GM23338 (cell line): ENCODE results near the gene IDH2.

Source experiments
- CREB1 ChIP-seq: fragments of 250-450 bp; sonication (Bioruptor Pico); IDR thresholded peaks from 2 replicates; pipeline ENCODE4 v1.5.0; 2020; ENCODE audit warnings: low read depth, mild to moderate bottlenecking, moderate library complexity
- EZH2 ChIP-seq: fragments of 200-600 bp; sonication (generic); IDR thresholded peaks from one replicate; pipeline ENCODE4 v1.8.0; 2017; ENCODE audit warnings: antibody characterized with exemption, mild to moderate bottlenecking, low read depth; ENCODE audit not compliant: unreplicated experiment
- EZH2phosphoT487 ChIP-seq: fragments of 200-600 bp; sonication (generic); IDR thresholded peaks from one replicate; pipeline ENCODE4 v1.8.1; 2018; ENCODE audit warnings: antibody characterized with exemption; ENCODE audit not compliant: unreplicated experiment
- JUNB ChIP-seq: IDR thresholded peaks from one replicate; pipeline ENCODE4 v1.6.1; 2016; ENCODE audit warnings: antibody characterized with exemption; ENCODE audit not compliant: unreplicated experiment
- NANOG ChIP-seq: IDR thresholded peaks from 2 replicates; pipeline ENCODE4 v1.6.1; 2016; ENCODE audit warnings: antibody characterized with exemption, borderline replicate concordance
- POLR2AphosphoS5 ChIP-seq: IDR thresholded peaks from 2 replicates; pipeline ENCODE4 v1.6.1; 2016; ENCODE audit warnings: antibody characterized with exemption, low read depth
- STAT1 ChIP-seq: IDR thresholded peaks from one replicate; pipeline ENCODE4 v1.6.1; 2016; ENCODE audit warnings: antibody characterized with exemption; ENCODE audit not compliant: unreplicated experiment
- ZNF114 ChIP-seq: fragments of 250-450 bp; sonication (Bioruptor Pico); IDR thresholded peaks from 2 replicates; pipeline ENCODE4 v1.5.0; 2020; ENCODE audit warnings: mild to moderate bottlenecking, moderate library complexity
- ZNF331 ChIP-seq: fragments of 250-450 bp; sonication (Bioruptor Pico); IDR thresholded peaks from 2 replicates; pipeline ENCODE4 v1.5.0; 2020; ENCODE audit warnings: low read depth, mild to moderate bottlenecking, moderate library complexity
- TF ChIP-seq, protein P1 (sequence below), 2 experiments: fragments of 200-600 bp in 1 of 2; sonication (generic) in 1 of 2; conservative IDR thresholded peaks; 2 replicates each; pipeline versions ENCODE4 v1.5.1 to v1.6.1; 2016 to 2017; ENCODE audit warnings: antibody characterized with exemption in 2 of 2, low read depth in 2 of 2, mild to moderate bottlenecking in 2 of 2, moderate library complexity in 1 of 2
- TF ChIP-seq, protein P2 (sequence below): IDR thresholded peaks from one replicate; pipeline ENCODE4 v1.6.1; 2018; ENCODE audit warnings: antibody characterized with exemption; ENCODE audit not compliant: unreplicated experiment
- TF ChIP-seq, protein P3 (sequence below): IDR thresholded peaks from 2 replicates; pipeline ENCODE4 v1.6.1; 2016; ENCODE audit warnings: antibody characterized with exemption

DNA sequence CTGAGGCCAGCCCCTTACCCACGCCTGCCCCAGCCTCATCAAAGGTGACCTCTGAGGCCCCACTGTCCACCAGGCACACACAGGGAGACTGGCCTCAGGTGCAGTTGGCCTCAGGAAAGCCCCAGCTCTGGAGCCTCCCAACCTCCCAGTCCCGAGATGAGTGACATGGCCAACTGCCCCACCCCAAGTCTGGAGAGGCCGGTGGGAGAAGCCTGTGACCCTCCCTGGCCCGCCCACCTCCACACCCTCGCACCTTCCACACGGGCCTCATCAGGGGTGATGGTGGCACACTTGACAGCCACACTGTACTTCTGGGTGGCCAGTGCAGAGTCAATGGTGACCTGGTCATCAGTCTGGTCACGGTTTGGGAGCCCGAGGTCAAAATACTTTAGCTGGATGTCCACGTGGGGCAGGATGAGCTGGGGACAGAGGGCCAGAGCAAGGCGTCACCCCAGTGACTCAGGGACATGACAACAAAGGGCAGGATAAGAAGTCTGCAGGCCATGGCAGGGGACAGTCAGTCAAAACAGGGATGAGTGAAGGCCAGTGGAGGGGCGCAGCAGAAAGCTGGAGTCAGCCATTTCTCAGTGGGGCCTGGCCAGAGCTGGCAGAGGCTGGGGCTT lies 11.9 kb downstream of the IDH2 start:
- TF ChIP-seq, protein P1, sequence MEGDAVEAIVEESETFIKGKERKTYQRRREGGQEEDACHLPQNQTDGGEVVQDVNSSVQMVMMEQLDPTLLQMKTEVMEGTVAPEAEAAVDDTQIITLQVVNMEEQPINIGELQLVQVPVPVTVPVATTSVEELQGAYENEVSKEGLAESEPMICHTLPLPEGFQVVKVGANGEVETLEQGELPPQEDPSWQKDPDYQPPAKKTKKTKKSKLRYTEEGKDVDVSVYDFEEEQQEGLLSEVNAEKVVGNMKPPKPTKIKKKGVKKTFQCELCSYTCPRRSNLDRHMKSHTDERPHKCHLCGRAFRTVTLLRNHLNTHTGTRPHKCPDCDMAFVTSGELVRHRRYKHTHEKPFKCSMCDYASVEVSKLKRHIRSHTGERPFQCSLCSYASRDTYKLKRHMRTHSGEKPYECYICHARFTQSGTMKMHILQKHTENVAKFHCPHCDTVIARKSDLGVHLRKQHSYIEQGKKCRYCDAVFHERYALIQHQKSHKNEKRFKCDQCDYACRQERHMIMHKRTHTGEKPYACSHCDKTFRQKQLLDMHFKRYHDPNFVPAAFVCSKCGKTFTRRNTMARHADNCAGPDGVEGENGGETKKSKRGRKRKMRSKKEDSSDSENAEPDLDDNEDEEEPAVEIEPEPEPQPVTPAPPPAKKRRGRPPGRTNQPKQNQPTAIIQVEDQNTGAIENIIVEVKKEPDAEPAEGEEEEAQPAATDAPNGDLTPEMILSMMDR (conservative IDR thresholded peaks at IDR 0.05; ENCODE audit: low read depth in 2 of 2): no peak
- TF ChIP-seq EZH2phosphoT487 (no peak), EZH2 (no peak), CREB1 (CRISPR knock-in tag) (no peak), ZNF114 (no peak), POLR2AphosphoS5 (no peak), NANOG (no peak), ZNF331 (CRISPR knock-in tag) (no peak), STAT1 (no peak), JUNB (no peak)
- TF ChIP-seq, protein P2, sequence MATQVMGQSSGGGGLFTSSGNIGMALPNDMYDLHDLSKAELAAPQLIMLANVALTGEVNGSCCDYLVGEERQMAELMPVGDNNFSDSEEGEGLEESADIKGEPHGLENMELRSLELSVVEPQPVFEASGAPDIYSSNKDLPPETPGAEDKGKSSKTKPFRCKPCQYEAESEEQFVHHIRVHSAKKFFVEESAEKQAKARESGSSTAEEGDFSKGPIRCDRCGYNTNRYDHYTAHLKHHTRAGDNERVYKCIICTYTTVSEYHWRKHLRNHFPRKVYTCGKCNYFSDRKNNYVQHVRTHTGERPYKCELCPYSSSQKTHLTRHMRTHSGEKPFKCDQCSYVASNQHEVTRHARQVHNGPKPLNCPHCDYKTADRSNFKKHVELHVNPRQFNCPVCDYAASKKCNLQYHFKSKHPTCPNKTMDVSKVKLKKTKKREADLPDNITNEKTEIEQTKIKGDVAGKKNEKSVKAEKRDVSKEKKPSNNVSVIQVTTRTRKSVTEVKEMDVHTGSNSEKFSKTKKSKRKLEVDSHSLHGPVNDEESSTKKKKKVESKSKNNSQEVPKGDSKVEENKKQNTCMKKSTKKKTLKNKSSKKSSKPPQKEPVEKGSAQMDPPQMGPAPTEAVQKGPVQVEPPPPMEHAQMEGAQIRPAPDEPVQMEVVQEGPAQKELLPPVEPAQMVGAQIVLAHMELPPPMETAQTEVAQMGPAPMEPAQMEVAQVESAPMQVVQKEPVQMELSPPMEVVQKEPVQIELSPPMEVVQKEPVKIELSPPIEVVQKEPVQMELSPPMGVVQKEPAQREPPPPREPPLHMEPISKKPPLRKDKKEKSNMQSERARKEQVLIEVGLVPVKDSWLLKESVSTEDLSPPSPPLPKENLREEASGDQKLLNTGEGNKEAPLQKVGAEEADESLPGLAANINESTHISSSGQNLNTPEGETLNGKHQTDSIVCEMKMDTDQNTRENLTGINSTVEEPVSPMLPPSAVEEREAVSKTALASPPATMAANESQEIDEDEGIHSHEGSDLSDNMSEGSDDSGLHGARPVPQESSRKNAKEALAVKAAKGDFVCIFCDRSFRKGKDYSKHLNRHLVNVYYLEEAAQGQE: no peak
- TF ChIP-seq, protein P3, sequence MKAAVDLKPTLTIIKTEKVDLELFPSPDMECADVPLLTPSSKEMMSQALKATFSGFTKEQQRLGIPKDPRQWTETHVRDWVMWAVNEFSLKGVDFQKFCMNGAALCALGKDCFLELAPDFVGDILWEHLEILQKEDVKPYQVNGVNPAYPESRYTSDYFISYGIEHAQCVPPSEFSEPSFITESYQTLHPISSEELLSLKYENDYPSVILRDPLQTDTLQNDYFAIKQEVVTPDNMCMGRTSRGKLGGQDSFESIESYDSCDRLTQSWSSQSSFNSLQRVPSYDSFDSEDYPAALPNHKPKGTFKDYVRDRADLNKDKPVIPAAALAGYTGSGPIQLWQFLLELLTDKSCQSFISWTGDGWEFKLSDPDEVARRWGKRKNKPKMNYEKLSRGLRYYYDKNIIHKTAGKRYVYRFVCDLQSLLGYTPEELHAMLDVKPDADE: no peak
